HG03196 (cell line): ENCODE measurements around the gene RXFP4.
"Not testable (repeated sequence)": the region's sequence is repeated elsewhere in the genome, so short reads cannot be mapped to it uniquely, and the experiment has no call there.

Experiments
- ATAC-seq: cut with Tn5 transposase; IDR thresholded peaks from one replicate; pipeline ENCODE4 v1.9.1; 2021; ENCODE audit not compliant: unreplicated experiment

RXFP4 gene

GRCh38 chr1:155930725-155931124, 10.7 kb upstream of the RXFP4 start:
- not testable (repeated sequence) for ATAC-seq

DNA sequence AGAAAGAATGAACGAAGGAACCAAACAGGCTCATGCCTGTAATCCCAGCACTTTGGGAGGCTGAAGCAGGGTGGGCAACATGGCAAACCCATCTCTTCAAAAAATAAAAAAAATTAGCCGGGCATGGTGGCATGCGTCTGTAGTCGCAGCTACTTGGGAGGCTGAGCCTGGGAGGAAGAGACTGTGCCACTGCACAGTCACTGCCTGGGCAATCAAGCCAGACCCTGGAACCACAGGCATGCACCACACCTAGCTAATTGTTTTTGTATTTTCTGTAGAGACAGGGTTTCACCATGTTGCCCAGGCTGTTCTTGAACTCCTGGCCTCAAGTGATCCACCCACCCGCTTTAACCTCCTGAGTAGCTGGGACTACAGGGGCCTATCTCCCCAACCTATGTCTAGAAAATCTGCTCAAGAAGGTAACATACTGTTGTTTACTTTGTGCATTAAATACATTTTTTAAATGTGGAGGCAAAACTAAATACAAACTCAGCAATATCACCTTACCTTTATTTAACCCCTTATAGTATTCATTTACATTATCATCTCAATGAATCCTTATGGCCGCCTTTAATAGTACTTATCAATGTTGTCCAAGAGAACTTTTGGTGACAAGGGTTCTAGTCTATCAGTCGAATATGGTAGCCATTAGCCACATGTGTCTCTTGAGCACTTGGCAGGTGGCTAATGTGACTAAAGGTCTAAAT, 10.0 kb upstream of the RXFP4 start:
- ATAC-seq = no peak

DNA sequence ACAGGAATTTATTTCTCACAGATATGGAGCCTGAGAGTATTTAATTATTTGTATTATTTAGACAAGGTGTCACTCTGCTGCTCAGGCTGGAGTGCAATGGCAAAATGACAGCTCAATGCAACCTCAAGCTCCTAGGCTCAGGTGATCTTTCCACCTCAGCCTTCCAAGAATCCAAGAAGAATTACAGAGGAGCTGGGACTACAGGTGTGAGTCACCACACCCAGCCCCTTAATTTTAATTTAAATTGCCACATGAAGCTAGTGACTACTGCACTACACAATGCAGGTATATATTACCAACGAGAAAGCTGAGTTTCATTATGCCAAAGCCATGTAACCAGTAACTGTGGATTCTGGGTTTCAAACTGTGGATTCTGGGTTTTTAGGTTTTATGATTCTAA, 9.4 kb upstream of the RXFP4 start:
- ATAC-seq = no peak

DNA sequence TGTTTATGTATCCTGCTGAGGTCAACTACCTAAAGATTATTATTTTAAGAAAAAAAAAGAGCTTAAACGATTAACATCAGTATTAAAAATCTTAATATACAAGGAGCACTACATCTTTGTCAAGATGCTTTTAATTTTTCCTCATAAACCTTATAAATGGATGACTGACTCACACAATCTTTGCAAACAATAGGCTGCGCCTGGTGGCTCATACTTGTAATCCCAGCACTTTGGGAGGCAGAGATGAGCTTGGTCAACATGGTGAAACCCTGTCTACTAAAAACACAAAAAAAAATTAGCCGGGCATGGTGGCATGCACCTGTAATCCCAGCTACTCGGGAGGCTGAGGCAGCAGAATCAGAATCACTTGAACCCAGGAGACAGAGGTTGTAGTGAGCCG, 9.0 kb upstream of the RXFP4 start:
- no peak for ATAC-seq

- no peak for ATAC-seq
These were observed 7.8 kb upstream of the RXFP4 start for GRCh38 chr1:155933591-155934096.

GRCh38 chr1:155934097-155934935, 7.1 kb upstream of the RXFP4 start, which contains the start of gene KHDC4:
KHDC4 (minus strand) TSS chr1:155934413; CDS start chr1:155934373, 40 bp downstream.
- ATAC-seq = peak; percentile 92

GRCh38 chr1:155934936-155935590, 6.4 kb upstream of the RXFP4 start:
- ATAC-seq = no peak

DNA sequence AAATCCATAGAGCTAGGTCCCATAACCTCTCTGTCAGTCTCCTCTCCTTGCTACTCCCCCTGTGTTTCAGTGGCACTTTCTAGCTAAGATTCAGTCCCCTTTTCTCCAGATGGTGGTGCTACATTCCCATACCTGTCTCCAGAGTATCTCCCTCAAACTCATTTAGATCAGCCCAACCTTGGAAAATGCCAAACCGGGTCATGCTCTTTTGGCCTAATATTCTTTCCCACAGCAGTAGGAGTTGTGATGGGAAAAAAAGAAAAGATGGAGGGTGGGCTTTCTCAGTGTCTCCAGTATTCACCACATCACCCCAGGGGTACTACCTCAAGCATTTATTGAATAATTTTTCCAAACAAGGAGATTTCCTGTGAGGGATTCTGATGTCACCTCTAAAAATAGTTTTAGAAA, 3.2 kb upstream of the RXFP4 start:
- no peak for ATAC-seq

- ATAC-seq = no peak
These were observed 901 bp upstream of the RXFP4 start for GRCh38 chr1:155940482-155940992.

DNA sequence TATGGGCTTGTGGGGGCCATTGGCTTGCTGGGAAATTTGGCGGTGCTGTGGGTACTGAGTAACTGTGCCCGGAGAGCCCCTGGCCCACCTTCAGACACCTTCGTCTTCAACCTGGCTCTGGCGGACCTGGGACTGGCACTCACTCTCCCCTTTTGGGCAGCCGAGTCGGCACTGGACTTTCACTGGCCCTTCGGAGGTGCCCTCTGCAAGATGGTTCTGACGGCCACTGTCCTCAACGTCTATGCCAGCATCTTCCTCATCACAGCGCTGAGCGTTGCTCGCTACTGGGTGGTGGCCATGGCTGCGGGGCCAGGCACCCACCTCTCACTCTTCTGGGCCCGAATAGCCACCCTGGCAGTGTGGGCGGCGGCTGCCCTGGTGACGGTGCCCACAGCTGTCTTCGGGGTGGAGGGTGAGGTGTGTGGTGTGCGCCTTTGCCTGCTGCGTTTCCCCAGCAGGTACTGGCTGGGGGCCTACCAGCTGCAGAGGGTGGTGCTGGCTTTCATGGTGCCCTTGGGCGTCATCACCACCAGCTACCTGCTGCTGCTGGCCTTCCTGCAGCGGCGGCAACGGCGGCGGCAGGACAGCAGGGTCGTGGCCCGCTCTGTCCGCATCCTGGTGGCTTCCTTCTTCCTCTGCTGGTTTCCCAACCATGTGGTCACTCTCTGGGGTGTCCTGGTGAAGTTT, 550 bp downstream of the RXFP4 start:
- no peak for ATAC-seq

DNA sequence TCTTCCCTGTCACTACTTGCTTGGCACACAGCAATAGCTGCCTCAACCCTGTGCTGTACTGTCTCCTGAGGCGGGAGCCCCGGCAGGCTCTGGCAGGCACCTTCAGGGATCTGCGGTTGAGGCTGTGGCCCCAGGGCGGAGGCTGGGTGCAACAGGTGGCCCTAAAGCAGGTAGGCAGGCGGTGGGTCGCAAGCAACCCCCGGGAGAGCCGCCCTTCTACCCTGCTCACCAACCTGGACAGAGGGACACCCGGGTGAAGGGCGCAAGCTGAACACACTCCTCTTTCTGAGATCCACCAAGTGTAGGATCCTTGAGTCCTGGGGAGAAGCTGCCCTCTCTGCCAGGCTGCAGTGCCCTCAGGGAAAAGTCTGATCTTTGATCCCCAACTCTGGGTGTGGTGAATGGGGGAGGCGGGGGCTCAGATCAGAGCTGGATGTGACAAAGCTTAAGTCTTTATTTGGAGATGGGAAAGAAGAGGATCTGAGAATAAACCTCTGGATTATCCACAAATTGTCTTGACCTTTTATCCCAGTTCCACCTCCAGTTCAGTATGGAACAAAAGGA, 1.2 kb downstream of the RXFP4 start:
- ATAC-seq = no peak

GRCh38 chr1:155944444-155944799, 3.0 kb downstream of the RXFP4 start:
- ATAC-seq = no peak

DNA sequence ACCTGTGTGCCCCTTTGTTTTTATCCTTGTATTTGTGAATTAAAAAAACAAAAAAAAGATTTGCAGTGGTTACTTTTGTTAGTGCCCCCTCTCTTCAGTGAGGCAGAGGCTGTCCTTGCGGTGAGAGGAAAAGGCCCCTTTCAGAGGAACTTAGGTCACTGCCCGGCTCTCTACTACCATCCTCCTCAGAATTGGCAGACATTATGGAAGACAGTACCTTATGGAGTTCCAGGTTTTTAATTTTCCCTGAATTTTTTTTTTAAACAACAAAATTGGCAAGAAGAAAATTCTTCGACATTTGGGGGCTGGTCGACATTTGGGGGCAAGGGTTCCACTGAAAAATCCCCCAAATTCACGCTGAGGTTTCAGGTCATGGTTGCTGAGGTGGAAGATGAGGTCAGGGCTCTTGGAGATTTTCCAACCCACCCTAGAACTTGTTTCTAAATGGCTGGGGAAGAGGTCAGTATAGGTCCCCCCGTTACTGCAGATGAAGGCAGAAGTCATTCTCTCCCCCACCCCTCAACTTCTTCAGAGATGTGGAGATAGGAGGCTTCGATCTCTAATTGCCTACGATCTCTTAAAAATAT, 5.3 kb downstream of the RXFP4 start:
- no peak for ATAC-seq

- no peak for ATAC-seq
These were observed 5.9 kb downstream of the RXFP4 start for GRCh38 chr1:155947292-155947691.

GRCh38 chr1:155947741-155948140, 6.3 kb downstream of the RXFP4 start:
- ATAC-seq = no peak

DNA sequence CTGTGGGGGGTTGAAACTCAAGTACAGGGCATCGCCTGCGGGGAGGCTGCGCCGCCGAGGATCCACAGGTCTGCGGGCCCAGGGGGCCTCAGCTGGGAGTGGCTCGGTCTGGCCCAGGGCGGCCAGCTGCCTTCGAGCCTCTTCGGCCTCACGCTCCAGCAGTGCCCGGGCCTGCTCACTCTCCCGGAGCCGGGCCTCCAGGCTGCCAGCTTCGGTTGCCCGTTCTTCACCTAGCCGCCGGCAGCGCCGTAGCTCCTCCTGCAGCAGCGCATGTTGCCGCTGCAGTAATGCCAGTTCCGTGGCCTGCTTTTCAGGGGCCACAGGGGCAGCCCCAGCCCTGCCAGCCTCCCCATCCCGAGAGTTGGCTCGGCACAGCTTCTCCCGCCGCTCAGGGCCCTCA, 9.4 kb downstream of the RXFP4 start:
- no peak for ATAC-seq

- no peak for ATAC-seq
These were observed 10.5 kb downstream of the RXFP4 start for GRCh38 chr1:155951753-155952504.

DNA sequence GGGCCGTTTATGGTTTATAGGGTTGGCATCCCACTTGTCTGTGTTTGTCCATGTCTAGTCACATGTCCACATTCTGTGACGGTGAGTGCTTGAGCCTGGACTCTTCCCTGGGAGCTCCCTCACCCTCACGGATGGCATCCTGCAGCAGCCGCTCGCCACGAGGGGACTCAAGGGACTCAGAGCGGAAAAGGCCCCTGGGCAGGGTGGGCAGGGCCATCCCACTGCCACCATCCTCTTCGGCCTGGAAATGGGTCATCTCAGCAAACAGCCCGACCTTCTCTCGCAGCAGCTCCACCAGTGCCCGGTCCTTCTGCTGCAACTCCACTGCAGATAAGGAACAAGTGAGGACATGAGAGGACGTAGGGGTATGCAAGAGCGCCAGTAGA, 11.1 kb downstream of the RXFP4 start:
- ATAC-seq = no peak

- no peak for ATAC-seq
These were observed 13.2 kb downstream of the RXFP4 start for GRCh38 chr1:155954645-155955044.
